ENCODE data around the gene WDR13.

- TF ChIP-seq, protein P1, sequence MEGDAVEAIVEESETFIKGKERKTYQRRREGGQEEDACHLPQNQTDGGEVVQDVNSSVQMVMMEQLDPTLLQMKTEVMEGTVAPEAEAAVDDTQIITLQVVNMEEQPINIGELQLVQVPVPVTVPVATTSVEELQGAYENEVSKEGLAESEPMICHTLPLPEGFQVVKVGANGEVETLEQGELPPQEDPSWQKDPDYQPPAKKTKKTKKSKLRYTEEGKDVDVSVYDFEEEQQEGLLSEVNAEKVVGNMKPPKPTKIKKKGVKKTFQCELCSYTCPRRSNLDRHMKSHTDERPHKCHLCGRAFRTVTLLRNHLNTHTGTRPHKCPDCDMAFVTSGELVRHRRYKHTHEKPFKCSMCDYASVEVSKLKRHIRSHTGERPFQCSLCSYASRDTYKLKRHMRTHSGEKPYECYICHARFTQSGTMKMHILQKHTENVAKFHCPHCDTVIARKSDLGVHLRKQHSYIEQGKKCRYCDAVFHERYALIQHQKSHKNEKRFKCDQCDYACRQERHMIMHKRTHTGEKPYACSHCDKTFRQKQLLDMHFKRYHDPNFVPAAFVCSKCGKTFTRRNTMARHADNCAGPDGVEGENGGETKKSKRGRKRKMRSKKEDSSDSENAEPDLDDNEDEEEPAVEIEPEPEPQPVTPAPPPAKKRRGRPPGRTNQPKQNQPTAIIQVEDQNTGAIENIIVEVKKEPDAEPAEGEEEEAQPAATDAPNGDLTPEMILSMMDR (IDR thresholded peaks at IDR 0.05): no peak
- no peak for TF ChIP-seq POLR2A (IDR thresholded peaks at IDR 0.05)
Observed at GRCh38 chrX:48578661-48579128, 18.6 kb upstream of the WDR13 start.

Data from vagina (tissue), 2 donors.